HG03558 (cell line): Measurements from ENCODE around the gene MPO.

Experiments
- ATAC-seq: cut with Tn5 transposase; IDR thresholded peaks from one replicate; pipeline ENCODE4 v1.9.1; 2021; ENCODE audit warnings: moderate number of reproducible peaks; ENCODE audit not compliant: unreplicated experiment; ENCODE audit errors: extremely low read depth

Gene MPO

DNA sequence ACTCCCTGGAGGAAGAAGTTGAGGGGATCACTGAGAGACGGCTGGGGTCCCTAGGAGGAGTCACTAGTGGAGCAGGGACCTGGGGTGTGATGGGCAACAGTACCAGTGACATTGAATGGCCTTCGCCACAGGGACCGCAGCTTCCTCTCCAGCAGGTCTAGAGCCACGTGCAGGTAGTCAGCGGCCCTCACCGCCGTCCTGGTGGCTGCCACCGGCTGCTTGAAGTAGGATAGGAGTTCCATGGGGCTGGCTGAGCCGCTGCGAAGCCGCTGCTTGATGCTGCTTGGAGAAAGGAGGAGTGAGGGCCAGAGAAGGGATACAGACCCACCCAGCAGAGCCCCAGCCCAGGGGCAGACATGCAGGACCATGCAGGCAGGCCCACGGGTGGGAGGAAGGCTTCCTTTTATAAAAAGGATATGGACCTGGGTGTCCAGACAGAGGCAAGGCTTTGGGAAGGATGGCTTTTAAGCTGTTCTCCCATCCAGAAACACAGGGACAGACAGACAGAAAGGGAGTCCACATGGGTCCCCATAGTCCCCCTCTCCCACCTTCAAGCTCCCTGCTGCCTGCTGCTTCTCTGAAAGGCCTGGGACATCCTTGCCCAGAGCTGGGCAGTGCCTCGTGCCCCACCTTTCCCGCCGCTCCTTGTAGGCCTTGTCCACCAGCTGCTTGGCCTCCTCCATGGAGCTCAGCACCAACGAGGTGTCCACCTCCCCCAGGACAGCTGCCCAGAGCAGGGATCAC is 827 bp downstream of the MPO start:
- no peak for ATAC-seq

DNA sequence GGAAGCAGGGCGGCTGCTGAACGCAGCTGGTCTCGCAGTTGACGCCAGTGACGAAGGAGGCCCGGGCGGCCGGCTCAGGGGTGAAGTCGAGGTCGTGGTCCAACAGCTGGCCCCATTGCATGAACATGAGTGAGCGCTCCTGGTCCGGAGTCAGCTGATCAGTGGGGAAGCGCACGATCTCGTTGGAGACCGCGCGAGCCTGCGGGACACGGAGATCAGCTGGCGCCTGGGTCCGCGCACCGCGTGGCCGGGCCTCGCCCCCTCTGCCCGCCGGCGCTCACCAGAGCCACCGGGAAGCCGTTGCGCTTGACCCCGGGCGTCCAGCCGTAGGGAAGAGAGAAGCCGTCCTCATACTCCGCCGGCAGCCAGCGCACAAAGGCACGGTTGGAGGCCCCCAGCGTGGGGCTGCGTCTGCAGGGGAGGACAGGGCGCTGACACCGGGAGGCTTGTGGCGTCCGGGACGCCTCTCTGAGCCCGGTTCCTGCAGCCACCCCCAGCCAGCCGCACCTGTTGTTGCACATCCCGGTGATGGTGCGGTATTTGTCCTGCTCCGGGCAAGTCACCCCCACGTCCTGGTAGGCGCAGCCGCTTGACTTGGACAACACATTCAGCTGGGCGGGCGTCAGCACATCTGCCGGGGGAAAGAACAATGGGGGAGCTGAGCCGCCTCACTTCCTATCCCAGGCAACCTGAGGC is 1.6 kb downstream of the MPO start:
- no peak for ATAC-seq

DNA sequence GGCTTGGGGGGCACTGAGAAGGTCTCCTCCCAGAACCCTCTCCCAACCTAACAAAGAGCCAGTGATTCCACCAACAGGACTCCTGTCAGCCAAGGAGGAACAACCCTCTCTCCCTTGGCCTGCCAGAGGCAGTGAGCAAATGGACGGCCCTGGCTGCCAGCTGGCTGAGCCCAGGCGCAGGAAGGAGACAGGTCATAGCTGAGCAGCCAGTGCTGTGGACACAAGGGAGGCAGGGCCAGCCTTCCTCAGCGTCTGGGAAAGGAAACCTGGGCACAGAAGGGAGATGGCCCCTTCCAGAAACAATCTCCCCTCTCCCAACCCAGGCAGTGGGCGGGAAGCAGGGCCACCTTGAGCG is 2.1 kb downstream of the MPO start:
- no peak for ATAC-seq

DNA sequence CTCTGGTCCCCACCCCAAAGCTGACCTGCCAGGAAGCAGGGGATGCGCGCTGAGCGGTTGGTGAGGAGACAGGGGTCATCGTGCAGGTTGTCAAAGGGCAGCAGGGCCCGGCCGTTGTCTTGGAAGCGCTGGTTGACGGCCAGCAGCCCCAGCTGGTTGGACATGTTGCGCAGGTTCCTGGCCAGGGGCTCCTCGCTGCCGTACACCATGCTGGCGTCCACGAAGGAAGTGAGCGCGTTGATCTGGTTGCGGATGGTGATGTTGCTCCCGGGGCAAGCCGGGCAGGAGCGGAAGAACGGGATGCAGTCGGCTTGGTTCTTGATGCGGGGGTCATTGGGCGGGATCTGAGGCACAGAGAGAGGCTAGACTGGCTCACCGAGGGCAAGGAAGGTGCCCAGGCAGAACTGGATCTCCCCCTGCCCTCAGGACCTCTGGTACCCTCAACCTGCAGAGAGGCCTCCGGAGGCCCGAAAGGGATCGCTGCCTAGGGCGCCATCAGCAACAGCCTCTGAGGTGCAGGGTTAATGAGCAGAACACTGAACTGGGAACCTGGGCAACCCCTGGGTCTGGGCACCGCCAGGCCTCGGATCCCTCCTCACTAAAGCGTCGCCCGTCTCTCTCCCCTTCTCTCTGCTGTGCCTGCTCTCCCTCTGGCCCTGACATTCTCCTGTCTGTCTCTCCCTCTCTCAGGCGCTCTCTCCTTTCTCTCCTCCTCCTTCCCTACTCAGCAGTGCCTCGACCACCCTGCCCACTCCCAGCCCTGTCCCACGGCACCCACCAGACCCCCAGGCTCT is 2.7 kb downstream of the MPO start:
- ATAC-seq: no peak

DNA sequence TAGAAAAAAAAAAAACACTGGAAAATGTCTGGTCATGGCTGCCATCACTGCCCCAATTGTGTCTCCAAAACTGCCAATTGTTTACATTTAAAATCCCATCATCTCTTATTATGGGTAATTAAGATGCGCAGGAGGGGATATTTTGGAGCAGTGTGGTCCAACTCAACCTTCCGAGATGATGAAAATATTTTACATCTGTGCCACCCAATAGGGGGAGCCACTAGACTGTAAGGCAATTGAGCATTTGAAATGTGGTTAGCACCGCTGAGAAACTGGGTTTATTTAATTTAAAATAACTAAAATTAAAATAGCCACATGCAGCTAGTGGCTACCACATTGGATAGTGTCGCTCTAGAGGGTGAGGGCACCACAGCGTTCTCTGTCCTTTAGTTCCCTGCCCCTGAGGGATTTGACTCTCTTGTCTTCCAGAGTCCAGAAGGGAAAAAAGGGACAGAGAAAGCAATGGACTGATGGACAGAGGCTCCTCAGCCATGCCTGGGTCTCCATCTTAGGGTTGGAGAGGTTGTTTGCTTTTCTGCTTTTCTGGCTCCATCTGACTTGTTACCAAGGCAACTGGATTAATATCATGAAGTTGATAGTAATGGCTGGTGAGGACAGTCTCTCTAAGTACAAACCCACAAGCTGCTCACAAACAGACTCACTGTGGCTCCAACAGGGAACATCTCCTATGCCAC is 3.5 kb downstream of the MPO start:
- no peak for ATAC-seq

DNA sequence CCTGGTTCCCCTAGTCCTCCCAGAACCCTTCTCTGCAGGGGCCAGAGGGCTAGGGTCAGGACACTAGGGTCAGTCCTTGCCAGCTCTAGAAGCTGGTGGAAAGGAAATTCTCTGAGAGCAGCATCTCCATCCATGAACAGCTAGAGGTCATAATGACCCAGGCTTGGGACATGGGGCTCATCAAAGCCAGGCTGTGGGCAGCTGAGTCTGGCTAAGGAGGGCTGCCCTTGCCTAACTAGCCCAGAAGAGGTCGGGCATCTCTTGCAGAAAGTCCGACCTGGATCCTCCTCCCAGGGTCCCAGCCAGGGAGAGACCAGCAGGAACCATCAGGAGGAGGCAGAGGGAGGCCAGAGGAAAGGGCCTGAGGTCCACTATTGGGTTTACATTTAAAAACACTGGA is 4.3 kb downstream of the MPO start:
- ATAC-seq: no peak

DNA sequence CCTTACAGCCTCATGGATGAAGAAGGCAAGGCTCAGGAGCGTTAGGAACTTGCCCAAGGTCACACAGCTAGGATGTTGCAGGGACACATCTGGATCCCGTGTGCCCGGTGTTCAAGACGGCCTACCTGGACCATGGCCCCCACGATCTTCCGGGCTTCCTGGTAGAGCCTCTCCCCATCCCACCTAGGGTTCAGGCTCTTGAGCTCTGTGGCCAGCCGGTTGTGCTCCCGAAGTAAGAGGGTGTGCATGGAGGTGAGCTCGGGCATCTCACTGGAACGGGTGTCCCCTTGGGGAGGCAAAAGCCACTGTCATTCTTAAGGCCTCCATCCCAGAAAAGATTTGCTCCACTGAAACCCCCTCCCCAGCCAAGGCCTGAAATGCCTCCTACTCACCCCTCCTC is 5.3 kb downstream of the MPO start:
- ATAC-seq: no peak

DNA sequence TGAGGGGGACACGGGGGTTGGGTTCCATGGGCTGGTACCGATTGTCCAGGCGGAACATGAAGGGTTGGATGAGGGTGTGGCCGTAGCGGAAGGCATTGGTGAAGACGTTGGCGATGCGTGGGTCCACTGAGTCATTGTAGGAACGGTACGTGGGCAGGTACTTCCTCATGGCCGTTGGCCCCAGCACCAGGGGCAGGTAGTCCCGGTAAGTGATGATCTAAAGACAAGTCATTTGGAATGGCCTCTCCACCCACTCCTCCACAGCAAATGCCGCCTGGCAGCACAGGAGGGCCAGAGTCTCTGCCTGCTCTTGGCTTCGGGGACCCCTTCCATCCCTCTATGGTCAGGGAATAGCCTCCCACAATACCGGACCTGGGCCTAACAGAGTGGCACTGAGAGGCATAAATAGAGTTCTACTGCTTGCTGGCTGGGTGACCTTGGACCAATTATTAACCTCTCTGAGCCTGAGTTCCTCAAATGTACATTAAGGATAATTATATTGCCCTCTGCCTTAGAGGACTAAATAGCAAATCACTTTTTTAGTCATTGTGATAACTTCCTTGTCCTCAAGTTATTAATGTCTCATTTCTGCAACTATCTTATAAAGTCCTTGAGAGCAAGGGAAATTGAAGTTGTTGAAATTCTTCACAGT is 7.2 kb downstream of the MPO start:
- no peak for ATAC-seq

DNA sequence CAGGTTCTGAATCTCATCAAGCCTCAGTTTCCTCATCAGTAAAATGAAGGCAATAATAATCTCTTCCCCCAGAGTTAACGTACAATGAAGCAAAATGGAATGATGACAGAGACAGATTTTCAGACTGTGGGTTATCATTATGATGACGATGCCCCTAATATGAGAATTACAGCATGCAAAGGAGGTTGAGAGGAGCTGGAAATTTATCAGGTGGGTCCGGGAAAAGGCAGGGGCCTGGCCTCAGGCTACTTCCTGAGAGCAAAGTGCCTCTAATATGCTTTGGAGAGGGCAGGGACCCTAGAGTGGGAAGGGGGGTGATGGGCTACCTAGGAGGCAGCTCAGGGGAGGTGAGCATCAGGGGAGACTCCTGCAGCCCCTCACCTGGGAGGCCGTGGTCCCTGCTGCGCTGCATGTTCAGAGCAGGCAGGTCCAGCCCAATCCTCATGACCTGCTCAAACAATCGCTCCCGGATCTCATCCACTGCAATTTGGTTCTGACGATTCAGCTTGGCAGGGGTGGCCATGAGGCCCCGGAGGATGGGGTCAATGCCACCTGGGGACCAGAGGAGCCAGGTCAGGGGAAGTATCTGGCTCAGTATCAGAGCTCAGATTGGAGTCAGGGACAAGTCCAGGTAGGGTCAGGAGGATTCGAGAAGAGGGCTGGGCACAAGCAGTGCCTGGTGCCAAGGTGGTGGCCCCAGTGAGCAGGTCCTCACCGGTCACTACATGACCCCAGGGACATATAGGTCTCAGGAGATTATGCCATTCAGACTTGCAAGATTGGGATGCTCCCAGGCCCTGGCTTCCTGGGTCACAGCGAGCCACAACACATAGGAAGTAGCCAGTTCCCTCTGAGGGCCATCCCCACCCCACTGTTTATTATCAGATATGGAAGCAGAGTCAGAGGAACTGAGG is 8.1 kb downstream of the MPO start:
- ATAC-seq: no peak

DNA sequence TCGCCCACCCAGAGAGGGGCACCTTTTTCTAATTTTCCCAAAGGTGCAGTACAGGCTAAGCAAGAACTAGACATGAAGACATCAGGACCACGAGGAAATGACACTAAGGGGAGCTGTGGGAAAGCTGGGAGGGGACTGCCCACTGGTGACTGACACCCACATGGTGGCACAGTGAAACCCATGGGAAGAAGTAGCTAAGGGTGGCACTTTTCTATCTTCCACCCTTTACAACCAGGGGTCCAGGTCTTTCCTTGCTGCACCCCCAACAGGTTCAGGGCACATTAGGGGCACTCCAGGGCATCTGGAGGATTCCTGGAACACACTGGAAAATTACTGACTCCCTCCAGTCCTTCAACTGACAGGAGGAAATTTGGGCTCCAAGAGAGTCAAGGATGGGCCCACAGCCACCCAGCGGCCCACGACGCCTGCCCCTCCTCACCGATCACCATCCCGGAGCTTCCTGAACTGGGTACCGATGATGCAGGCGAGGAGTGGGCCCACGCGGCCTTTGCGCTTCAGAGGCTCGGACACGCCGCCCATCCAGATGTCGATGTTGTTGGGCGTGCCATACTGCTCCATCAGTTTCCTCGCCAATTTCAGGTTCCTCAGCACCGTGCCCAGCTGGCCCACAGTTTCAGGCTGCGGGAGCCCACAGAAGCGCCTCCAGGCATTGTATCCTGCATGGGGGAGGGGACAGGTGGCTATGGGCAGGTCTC is 9.4 kb downstream of the MPO start:
- no peak for ATAC-seq

DNA sequence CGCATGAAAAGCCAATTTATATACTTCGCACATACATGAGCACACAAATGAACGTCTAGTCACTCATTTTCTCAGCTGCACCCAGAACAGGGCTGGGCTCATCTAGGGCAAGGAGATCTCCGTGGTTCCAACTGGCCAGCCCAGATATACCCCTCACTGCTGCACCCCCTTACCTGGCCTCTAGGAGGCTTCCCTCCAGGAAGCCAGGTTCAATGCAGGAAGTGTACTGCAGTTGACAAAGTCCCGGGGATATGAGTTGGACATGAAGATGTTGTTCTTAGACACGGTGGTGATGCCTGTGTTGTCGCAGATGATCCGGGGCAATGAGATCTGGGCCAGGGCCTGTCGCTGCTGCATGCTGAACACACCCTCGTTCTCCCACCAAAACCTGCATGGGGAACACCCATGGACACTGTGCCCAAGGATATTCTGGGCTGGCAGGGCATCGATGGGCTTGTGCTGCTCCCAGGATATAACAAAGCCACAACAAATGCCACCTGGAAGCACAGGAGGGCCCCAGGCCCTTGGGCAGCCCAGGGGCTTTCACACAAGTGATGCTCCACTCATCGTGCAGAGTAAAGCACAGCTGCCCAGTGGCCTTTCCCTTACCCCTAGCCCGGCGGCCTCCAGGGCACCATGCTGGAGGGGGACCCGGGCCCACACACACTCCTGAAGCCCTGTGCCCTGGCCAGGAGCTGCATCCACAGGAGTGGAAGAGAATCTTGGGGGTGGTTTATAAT is 10.1 kb downstream of the MPO start:
- ATAC-seq: no peak

DNA sequence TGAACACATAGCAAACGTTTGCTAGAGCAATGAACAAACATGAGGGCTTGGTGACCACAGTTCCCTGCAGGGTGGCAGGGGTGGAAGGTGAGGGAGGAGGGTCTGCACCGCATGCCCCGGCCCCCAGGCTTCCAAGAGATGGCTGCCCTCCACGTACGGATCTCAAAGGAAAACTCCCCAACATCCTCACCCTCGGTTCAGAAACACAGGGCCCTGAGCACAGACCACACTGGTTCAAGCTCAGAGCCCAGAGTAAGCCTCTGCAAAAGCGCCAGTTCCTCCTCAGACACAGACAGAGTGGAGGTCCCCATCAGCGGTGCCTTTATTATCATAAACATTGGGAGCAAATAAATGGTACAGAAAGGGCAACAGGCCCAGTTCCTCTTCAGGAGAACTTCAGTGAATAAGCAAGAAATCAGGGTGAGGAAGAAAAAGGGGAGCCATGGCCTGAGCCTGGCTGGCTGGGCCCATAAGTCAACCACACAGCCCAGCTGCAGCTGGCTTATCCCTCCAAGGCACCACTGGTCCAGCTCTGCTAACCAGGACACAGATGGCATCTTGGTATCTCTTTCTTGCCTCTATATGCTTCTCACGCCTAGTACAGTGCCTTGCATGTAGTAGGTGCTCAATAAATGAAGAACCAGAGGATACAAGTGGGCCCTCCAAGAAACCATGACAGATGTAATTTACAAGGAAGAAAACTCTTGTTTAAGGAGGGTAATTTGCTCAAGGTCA is 11.0 kb downstream of the MPO start:
- no peak for ATAC-seq

DNA sequence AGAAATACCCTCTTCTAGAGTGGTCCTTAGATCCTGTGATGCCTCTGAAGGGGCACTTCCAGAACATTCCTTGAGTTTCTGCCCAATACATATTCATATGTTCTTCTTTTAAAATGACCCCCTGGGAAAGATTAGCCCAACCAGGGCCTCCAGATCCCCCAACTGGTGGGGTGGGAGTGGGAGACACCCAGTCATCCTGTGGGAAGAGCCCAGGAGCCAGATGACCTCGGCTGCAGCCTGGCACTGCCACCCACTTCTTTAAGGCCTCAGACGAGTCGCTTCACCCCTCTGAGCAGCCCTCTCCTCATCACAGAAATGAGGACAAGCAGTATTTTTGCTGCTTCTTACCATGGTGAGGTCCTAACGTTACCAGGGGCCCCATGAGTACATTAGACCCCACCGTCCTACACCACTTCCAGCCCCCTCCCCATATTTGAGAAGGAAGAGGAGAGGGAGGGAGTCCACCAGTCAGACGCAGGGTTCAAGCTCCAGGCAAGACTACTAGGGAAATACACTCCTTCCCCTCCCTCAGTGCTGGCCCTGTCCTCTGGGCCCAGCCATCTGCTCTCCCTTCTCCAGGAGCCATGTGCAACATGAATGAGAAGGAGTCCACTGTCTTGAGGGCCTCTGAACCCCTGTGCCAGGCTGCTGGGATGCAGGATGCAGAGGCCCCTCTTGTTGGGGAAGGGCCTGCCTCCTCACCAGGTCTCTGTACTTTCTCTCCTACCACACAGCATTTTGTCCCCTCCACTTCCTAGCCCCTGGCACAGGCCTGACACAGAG is 11.8 kb downstream of the MPO start:
- ATAC-seq: no peak

DNA sequence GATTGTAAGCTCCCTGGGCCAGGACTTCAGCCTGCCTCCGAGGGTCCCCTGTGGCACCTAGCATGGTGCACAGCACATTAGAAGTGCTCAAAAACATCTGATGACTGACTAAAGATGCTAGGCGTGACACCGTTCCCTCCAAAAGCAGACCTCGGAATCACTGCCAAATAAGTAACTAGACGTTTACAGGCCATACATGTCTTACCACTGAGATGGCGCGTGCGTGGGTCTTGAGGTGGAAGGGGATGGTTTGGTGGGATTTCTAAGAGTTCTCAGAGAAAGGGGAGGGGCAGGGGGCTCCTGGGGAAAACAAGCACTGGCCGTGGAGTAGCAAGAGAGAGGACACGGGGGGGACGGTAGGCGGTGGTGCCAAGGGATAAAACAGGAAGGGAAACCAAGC is 12.4 kb downstream of the MPO start:
- ATAC-seq: no peak

DNA sequence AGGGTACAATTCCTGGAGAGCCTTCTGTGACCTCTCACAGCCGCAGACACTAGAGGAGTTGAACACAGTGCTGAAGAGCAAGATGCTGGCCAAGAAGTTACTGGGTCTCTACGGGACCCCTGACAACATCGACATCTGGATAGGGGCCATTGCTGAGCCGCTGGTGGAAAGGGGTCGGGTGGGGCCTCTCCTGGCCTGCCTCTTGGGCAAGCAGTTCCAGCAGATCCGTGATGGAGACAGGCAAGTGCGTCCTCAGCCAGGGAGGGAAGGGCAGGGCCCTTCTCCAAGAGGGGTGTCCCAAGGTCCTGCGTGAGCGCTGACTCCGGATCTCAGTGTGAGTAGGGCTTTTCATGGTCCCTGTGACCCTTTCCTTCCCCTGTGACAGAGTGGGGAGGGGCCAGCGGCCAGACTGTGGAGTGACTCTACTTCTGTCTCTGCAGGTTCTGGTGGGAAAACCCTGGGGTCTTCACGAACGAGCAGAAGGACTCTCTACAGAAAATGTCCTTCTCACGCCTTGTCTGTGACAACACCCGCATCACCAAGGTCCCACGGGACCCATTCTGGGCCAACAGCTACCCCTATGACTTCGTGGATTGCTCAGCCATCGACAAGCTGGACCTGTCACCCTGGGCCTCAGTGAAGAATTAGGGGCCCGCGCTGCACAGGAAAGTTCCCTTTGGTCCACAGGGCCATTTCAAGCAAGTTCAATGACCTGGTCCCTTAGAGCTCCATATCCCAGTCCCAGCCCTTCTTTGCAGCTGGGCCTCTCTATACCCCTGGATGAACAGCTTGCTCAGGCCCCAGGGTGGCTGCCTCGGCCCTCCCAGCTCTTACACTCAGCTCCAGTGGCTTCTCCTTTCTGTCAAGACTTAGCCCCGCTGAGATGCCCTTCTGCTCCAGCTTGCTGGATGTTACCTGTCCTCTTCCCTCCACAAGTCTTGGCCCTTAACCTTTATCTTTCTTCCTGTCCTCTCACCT is 13.1 kb downstream of the MPO start:
- no peak for ATAC-seq
